ENCODE results near the gene SDHAF3.
"Not testable (repeated sequence)": the region's sequence is repeated elsewhere in the genome, so short reads cannot be mapped to it uniquely, and the experiment has no call there.

- not testable (repeated sequence) for TF ChIP-seq ZZZ3 (IDR thresholded peaks at IDR 0.05; ENCODE audit: control insufficient read depth, insufficient read length, low read depth); SMARCA5 (IDR thresholded peaks at IDR 0.05)
Observed at GRCh38 chr7:97072025-97072424, 45.5 kb upstream of the SDHAF3 start.

Measured in GM12878 (cell line).